UCSD-AML1 (cell line): ENCODE results near the gene ZNF200.
A peak's percentile ranks its signal among the peaks of the same experiment; 100 is the strongest.
"Not testable (repeated sequence)": the region's sequence is repeated elsewhere in the genome, so short reads cannot be mapped to it uniquely, and the experiment has no call there.

Experiments used
- DNase-seq: peaks from one replicate; lab custom pipeline; 2025; ENCODE audit not compliant: unreplicated experiment; lab: John Stamatoyannopoulos, UW

ZNF200 gene, protein sequence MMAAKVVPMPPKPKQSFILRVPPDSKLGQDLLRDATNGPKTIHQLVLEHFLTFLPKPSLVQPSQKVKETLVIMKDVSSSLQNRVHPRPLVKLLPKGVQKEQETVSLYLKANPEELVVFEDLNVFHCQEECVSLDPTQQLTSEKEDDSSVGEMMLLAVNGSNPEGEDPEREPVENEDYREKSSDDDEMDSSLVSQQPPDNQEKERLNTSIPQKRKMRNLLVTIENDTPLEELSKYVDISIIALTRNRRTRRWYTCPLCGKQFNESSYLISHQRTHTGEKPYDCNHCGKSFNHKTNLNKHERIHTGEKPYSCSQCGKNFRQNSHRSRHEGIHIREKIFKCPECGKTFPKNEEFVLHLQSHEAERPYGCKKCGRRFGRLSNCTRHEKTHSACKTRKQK

GRCh38 chr16:3234857-3235561 is at the start of gene ZNF200:
TSS of gene ZNF200 (minus strand) at chr16:3235158. CDS start at chr16:3233755, 1,403 bp downstream.
- peak; percentile 93 for DNase-seq

DNA sequence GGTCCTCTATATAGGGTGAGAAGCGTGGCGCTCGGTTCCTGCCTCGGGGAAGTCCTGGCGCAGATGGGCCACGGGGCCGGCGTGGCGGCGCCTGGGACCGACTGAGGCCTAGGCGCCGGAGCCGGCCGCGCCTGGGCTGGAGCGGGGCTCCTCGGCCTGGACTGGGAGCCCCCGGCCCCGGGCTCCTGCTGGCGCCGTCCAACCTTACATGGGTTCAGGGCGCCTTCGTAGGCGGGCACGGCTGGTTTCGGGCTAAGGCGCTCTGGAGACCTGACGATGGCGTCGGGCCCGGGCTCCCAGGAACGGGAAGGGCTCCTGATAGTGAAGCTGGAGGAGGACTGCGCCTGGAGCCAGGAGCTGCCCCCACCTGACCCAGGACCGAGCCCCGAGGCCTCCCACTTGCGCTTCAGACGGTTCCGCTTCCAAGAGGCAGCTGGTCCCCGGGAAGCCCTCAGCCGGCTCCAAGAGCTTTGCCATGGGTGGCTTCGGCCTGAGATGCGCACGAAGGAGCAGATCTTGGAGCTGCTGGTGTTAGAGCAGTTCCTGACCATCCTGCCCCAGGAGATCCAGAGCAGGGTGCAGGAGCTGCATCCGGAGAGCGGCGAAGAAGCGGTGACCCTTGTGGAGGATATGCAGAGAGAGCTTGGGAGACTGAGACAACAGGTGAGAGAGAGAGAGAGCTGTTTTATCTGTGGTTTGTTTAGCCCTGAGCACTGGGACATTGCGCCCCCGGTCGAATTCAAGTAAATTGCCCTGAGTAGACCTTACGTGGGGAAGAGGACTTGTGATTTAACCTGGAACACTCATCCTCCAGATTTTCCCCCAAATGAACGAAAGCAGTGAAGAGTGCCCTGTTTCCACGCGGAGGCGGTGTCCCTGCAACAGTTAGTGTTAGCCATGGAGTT is 48.8 kb upstream of the ZNF200 start:
- no peak for DNase-seq

DNA sequence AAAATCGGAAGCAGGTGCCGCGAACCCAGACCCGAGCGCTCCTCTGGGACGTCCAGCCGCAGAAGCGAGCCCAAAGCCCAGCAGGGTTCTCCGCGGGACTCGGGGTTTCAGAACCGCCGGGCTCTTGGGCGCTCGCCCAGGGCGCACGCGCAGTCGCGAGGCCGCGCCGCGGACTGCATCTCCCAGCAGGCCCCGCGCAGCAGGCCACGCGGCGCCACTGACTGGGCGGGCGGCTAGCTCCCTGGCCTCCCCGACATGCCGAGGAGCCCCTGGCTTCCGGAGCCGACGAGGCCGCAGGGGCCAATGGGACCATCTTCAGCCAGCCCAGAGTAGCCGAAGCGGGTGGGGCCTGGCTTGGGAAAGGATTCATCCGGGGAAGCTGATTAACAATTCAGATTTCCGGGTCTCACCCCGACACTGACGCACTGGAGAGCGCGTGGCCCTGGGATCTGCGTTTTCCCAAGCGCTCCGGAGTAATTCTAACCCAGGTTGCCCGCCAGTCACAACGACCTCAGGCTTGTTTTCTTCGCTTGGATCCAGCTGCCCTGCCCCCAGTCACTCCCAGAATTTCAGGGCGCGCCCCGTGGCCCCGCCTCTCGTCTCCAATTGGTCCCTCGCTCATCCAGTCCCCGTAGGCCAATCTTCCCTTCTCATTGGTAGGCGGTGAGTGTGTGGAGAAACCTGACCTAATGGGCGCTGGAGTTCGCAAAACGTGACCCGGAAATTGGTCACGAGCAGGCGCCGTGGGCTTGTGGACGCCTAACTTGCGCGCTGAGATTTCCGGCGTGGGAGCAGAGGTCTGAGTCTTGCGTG is 48.0 kb upstream of the ZNF200 start, which contains the start of gene ZNF263:
Gene ZNF263 (plus strand): TSS at position 762 of the 813 bp plus-strand sequence. CDS start 328 bp downstream, outside the sequence.
- peak; percentile 94 for DNase-seq

DNA sequence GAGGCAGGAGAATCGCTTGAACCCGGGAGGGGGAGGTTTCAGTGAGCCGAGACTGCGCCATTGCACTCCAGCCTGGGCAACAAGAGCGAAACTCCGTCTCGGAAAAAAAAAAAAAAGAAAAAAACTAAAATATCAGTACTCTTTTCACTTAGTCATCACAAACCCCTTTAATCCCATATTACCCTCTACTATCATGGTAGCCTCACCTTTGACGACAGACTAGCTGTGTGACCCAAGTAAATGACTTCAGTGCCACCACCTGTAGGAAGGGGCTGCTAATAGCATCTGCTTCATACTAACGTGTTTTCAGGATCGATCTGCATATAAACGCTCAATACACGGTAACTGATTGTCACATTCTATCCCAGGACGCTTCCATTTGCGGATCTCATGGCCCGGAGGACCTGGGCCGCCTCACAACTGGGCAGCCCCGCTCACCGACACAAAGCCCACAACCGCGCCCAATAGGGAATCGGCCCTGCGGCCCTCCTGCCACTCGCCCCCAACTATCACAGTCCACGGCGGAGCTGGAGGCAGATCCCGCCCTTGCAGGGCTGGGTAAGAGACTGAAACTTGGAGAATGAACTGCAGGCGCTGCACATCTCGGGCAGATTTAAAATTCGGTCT is 47.3 kb upstream of the ZNF200 start:
- DNase-seq, result no peak

GRCh38 chr16:3281222-3281820 is 46.4 kb upstream of the ZNF200 start:
- no peak for DNase-seq

DNA sequence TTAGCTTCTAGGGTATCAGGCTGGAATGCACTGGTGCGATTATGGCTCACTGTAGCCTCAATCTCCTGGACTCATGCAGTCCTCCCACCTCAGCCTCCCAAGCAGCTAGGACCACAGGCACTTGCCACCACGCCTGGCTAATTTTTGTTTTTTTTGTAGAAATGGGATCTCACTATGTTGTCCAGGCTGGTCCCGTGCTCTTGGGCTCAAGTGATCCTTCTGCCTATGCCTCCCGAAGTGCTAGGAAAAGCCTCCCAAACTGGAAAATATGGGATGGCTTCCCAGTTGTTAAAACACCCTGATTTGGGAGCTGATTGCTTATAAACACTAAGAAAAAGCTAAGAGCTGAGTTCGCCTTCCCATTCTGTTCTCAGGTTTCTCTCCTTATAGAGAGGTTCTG is 41.7 kb upstream of the ZNF200 start:
- DNase-seq, result no peak

DNA sequence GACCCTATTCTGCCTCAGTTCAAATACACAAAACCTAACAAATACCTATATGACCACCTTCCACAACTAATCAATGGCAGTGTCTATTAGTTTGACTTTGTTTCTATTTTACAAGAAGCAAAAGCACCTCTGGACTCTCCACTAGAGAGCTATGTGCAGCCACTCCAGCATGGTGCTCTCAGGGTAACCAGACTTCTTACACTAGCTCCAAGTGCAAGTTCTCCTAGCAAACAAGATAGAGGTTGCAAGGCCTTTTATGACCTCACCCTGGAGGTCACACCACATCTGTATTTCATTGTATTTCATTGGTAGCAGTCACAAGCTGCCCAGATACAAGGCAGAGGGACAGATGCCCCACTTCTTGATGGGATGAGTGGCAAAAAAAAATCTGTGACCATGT is 40.0 kb upstream of the ZNF200 start:
- DNase-seq, result no peak

GRCh38 chr16:3274490-3274889 is 39.5 kb upstream of the ZNF200 start:
- no peak for DNase-seq

DNA sequence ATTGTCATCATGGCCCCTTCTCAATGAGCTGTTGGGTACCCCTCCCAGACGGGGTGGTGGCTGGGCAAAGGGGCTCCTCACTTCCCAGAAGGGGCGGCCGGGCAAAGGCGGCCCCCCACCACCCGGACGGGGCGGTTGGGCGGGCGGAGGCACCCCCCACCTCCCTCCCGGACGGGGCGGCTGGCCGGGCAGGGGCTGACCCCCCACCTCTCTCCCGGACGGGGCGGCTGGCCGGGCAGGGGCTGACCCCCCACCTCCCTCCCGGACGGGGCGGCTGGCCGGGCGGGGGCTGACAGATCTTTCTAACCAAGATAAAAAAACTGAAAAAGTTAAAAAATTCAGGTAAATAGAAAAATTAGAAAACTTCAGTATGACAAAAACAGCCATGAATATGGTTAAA is 36.3 kb upstream of the ZNF200 start:
- DNase-seq, result not testable (repeated sequence)

- DNase-seq, result not testable (repeated sequence)
Measured at GRCh38 chr16:3270718-3271117, 35.8 kb upstream of the ZNF200 start.

GRCh38 chr16:3268294-3268693 is 33.3 kb upstream of the ZNF200 start:
- no peak for DNase-seq

- peak; percentile 54 for DNase-seq
Measured at GRCh38 chr16:3266873-3267537, 32.0 kb upstream of the ZNF200 start.

DNA sequence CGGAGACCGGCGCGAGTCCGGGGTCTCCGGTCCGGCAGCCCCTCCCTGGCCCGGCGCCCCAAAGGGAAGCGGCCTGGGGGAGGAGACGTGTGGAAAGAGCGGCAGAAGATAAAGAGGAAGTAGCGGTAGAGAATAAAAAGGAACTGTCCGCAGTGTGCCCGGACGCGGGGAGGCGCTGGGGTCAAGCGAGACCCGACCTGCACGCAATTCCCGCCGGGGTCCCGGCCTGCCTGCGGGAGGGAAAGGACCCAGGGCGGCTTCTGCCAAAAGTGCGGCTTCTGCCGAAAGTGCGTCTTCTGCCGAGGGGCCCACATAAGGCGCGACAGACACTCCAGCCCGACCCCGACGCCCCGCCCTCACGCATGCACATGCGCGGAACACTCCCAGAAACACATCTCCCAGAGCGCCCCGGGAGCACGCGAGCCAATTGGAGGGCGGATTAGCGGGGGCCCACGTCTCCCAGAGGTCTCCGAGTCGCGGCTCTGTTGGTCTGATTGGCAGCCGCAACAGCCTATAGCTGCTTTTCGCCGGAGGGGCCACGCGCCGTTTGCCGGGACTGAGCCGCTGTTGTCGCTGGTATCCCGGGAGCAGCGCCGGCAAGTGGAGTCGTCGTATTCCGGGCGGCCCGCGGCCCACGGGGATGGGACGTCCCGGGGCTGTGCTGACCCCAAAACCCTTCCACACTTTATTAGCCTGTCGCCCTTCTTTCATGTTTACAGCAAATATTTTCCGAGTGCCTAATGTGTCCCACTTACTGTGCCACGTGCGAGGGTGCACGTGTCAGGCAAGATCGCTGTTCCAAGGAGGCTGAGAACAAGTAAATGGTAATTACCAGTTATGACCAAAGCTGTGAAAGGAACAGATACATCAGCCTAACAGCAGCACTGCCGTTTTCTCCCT is 29.4 kb upstream of the ZNF200 start:
- peak; percentile 98 for DNase-seq

DNA sequence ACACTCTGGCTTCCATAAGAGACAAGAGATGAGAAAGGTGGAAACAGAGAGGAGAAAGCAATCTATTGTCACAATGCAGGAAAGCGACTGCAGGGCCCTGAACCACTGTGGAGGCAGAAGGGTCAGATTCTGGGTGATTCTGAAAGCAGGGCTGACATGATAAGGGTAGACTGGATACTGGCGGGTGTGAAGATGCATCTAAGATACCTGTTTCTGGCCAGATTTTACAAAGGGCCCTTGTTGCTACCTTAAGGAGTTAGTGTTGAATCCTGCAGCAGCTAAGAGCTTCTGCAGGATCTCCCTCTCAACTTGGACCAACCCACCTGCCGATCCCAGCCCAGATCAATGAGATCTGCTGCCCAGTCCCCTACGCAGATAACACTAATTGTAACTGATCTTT is 27.6 kb upstream of the ZNF200 start:
- DNase-seq, result no peak

DNA sequence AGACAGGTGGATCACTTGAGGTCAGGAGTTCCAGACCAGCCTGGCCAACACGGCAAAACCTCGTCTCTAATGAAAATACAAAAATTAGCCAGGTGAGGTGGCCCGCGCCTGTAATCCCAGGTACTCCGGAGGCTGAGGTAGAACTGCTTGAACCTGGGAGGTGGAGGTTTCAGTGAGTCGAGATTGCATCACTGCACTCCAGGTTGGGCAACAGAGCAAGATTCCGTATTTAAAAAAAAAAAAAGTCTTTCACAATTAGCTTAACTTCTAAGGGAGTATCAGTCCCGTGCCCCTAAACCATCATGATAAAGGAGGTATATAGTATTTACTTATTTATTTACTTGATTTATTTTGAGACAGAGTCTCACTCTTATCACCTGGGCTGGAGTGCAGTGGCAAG is 24.9 kb upstream of the ZNF200 start:
- DNase-seq, result no peak

DNA sequence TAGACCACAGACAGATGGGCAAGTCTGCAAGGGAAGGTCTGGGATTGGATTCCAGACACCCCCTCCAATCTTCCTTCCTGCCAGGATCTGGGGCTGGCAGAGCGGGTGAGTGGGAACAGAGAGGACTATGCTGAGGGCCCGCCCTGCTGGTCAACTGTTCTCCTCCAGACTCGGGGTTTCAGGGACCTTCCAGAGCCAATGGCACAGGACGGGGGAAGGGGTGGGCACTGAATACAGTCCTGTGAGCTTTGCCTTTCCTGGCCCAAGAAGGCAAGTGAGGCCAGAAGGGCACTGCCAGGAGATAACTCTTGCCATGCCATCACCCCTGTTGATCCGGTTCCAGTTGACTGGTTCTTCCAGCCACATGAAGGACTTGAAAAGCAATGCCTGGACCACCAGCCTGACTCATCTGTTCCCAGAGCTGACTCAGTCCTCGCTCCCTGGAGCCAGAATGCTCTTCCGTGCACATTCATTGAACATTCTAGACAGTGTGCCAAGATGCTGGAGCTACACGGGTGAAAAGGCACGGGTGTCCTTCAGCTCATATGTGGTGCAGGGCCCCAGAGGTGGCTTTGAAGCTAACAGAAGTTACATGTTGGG is 22.0 kb upstream of the ZNF200 start:
- no peak for DNase-seq

- DNase-seq, result peak; percentile 33
Measured at GRCh38 chr16:3256146-3256865, 21.3 kb upstream of the ZNF200 start, which contains the start of gene MEFV. TSS of gene MEFV (minus strand) at chr16:3256633. CDS start at chr16:3256587, 46 bp downstream.
